Measurements from ENCODE around the gene ZNF14. TPM values are rescaled to one million over a fixed set of nuclear protein-coding genes. Genes with fewer than 3 reads are reported as not detected.
A peak's percentile ranks its signal among the peaks of the same experiment; 100 is the strongest.

Gene ZNF14
- total and polyA plus RNA-seq, 9 of the 15 experiments (the other 6 are each of a cell fraction or from before 2014, with no cell fraction given) = 1.9 to 7.0 (median 4.0) TPM

- TF ChIP-seq MXD1 (CRISPR knock-in tag; IDR thresholded peaks at IDR 0.05; ENCODE audit: borderline replicate concordance, poor library complexity, severe bottlenecking) = no peak
- TF ChIP-seq PYGO2 (tag; IDR thresholded peaks at IDR 0.05) = no peak
- no peak for TF ChIP-seq ZBTB1 (CRISPR knock-in tag; IDR thresholded peaks at IDR 0.05; ENCODE audit: borderline replicate concordance, low read depth)
- no peak for TF ChIP-seq PTBP1 (IDR thresholded peaks at IDR 0.05; ENCODE audit: low read depth, low read length)
- no peak for TF ChIP-seq TAF15 (IDR thresholded peaks at IDR 0.05; ENCODE audit: low read depth, low read length)
- no peak for TF ChIP-seq CBFA2T2 (conservative IDR thresholded peaks at IDR 0.05)
- TF ChIP-seq IRF1 (CRISPR knock-in tag; IDR thresholded peaks at IDR 0.05; ENCODE audit: borderline replicate concordance) = no peak
- TF ChIP-seq DDX20 (tag; IDR thresholded peaks at IDR 0.05; ENCODE audit: low read depth) = no peak
- no peak for TF ChIP-seq CREB3 (tag; conservative IDR thresholded peaks at IDR 0.05; ENCODE audit: low read depth)
- no peak for TF ChIP-seq TAF9B (IDR thresholded peaks at IDR 0.05; ENCODE audit: partially characterized antibody)
- TF ChIP-seq SUPT5H (IDR thresholded peaks at IDR 0.05) = peak; percentile 73
- TF ChIP-seq ILF3 (IDR thresholded peaks at IDR 0.05; ENCODE audit: borderline replicate concordance) = no peak
- TF ChIP-seq ZNF609 (CRISPR knock-in tag; IDR thresholded peaks at IDR 0.05; ENCODE audit: borderline replicate concordance) = no peak
- no peak for TF ChIP-seq ELF4 (CRISPR knock-in tag; IDR thresholded peaks at IDR 0.05)
- no peak for TF ChIP-seq CEBPG (CRISPR knock-in tag; IDR thresholded peaks at IDR 0.05)
- TF ChIP-seq CEBPG (tag; conservative IDR thresholded peaks at IDR 0.05 in 1 of 2, IDR thresholded peaks at IDR 0.05 in 1 of 2) = no peak
- no peak for TF ChIP-seq ARID3B (CRISPR knock-in tag; IDR thresholded peaks at IDR 0.05; ENCODE audit: borderline replicate concordance)
- TF ChIP-seq RAD21 (CRISPR knock-in tag; conservative IDR thresholded peaks at IDR 0.05 in 1 of 2, IDR thresholded peaks at IDR 0.05 in 1 of 2) = no peak
These were observed 43.5 kb upstream of the ZNF14 start (continued) for GRCh38 chr19:19776206-19777008.

Measured in K562 (cell line).